ENCODE results near the gene PPTC7.
"Not testable (repeated sequence)": the region's sequence is repeated elsewhere in the genome, so short reads cannot be mapped to it uniquely, and the experiment has no call there.

Gene PPTC7

GRCh38 chr12:110613071-110613770 lies 30.1 kb upstream of the PPTC7 start:
- H3K36me3 ChIP-seq (replicated peaks in 1 of 2; ENCODE audit: control insufficient read depth in 2 of 2, insufficient read depth in 2 of 2, low read length in 2 of 2), result peaks cover 3 to 11% of the 10 kb centered on the region in 2 donors
- no peak overlapping the region for H2BK15ac ChIP-seq (ENCODE audit: low read length)
- peak overlapping the region; percentile 95 for H3K18ac ChIP-seq (ENCODE audit: low read length)
- no peaks in the 10 kb centered on the region for H3K27me3 ChIP-seq (ENCODE audit: control insufficient read depth in 3 of 3, insufficient read depth in 3 of 3, low read depth in 1 of 3, low read length in 3 of 3)
- H4K91ac ChIP-seq (ENCODE audit: low read depth, low read length, poor library complexity), result no peak overlapping the region
- no peak overlapping the region for H2BK5ac ChIP-seq (ENCODE audit: low read length)
- H3K14ac ChIP-seq (ENCODE audit: low read length), result no peak overlapping the region
- DNase-seq (ENCODE audit: low spot score), result no peak
- no peaks in the 10 kb centered on the region for H3K9me3 ChIP-seq (replicated peaks in 1 of 2; ENCODE audit: control insufficient read depth in 2 of 2, insufficient read depth in 1 of 2, low read depth in 1 of 2, low read length in 2 of 2)
- no peak overlapping the region for H4K8ac ChIP-seq (ENCODE audit: low read depth, low read length)
- no peak overlapping the region for H3K4ac ChIP-seq (ENCODE audit: low read length)
- H3K4me2 ChIP-seq (ENCODE audit: insufficient read depth, low read length, poor library complexity, severe bottlenecking), result no peak overlapping the region
- no peak overlapping the region for H2BK120ac ChIP-seq (ENCODE audit: low read depth, low read length)
- no peak overlapping the region for H3K27ac ChIP-seq (replicated peaks; ENCODE audit: low read length)
- H3K9ac ChIP-seq (ENCODE audit: low read depth, low read length, poor library complexity), result no peak overlapping the region
- no peak overlapping the region for H2BK12ac ChIP-seq (ENCODE audit: low read length)
- peak overlapping the region; percentile 80 to 86 for H3K4me3 ChIP-seq (ENCODE audit: low read length in 2 of 2)
- H3K79me1 ChIP-seq (ENCODE audit: low read depth, low read length), result no peaks in the 10 kb centered on the region
- H3K4me1 ChIP-seq (ENCODE audit: control insufficient read depth in 2 of 2, insufficient read depth in 1 of 2, low read depth in 1 of 2, low read length in 2 of 2), result peaks cover 2 to 3% of the 10 kb centered on the region in 2 donors
- H2AK5ac ChIP-seq (ENCODE audit: low read depth, low read length), result no peak overlapping the region
- WGBS, 2 donors (ENCODE audit: extremely low coverage in 2 of 2, insufficient read length in 2 of 2, insufficient replicate concordance in 1 of 2), result no CpG with 5 or more reads among the region's 23 CpGs
- peak overlapping the region; percentile 94 for H2AFZ ChIP-seq (ENCODE audit: low read length)
- H3K23ac ChIP-seq (ENCODE audit: low read depth, low read length, poor library complexity), result no peak overlapping the region

GRCh38 chr12:110606253-110606611 lies 23.1 kb upstream of the PPTC7 start:
- Histone ChIP-seq H3K4me3 (ENCODE audit: low read length in 2 of 2) (no peak overlapping the region), H2AFZ (ENCODE audit: low read length) (no peak overlapping the region), H2BK120ac (ENCODE audit: low read depth, low read length) (no peak overlapping the region), H3K9me3 (replicated peaks in 1 of 2; ENCODE audit: control insufficient read depth in 2 of 2, insufficient read depth in 1 of 2, low read depth in 1 of 2, low read length in 2 of 2) (no peaks in the 10 kb centered on the region), H3K4ac (ENCODE audit: low read length) (no peak overlapping the region), H3K18ac (ENCODE audit: low read length) (no peak overlapping the region), H3K4me1 (ENCODE audit: control insufficient read depth in 2 of 2, insufficient read depth in 1 of 2, low read depth in 1 of 2, low read length in 2 of 2) (no peaks in the 10 kb centered on the region), H3K14ac (ENCODE audit: low read length) (no peak overlapping the region), H4K8ac (ENCODE audit: low read depth, low read length) (no peak overlapping the region), H3K27ac (replicated peaks; ENCODE audit: low read length) (no peak overlapping the region), H2BK12ac (ENCODE audit: low read length) (no peak overlapping the region), H3K23ac (ENCODE audit: low read depth, low read length, poor library complexity) (no peak overlapping the region), H3K4me2 (ENCODE audit: insufficient read depth, low read length, poor library complexity, severe bottlenecking) (no peak overlapping the region), H3K36me3 (replicated peaks in 1 of 2; ENCODE audit: control insufficient read depth in 2 of 2, insufficient read depth in 2 of 2, low read length in 2 of 2) (no peaks in the 10 kb centered on the region), H3K27me3 (ENCODE audit: control insufficient read depth in 3 of 3, insufficient read depth in 3 of 3, low read depth in 1 of 3, low read length in 3 of 3) (no peaks in the 10 kb centered on the region), H3K79me1 (ENCODE audit: low read depth, low read length) (no peaks in the 10 kb centered on the region), H2BK15ac (ENCODE audit: low read length) (no peak overlapping the region), H4K91ac (ENCODE audit: low read depth, low read length, poor library complexity) (no peak overlapping the region), H3K9ac (ENCODE audit: low read depth, low read length, poor library complexity) (no peak overlapping the region), H2BK5ac (ENCODE audit: low read length) (no peak overlapping the region), H2AK5ac (ENCODE audit: low read depth, low read length) (no peak overlapping the region)
- DNase-seq (ENCODE audit: low spot score), result no peak
- WGBS, 2 donors (ENCODE audit: extremely low coverage in 2 of 2, insufficient read length in 2 of 2, insufficient replicate concordance in 1 of 2), result no CpG with 5 or more reads among the region's 8 CpGs

GRCh38 chr12:110602085-110602814 lies 19.1 kb upstream of the PPTC7 start:
- H3K14ac ChIP-seq (ENCODE audit: low read length); H2BK120ac ChIP-seq (ENCODE audit: low read depth, low read length); H3K27me3 ChIP-seq (ENCODE audit: control insufficient read depth in 3 of 3, insufficient read depth in 3 of 3, low read depth in 1 of 3, low read length in 3 of 3); H3K4me1 ChIP-seq (ENCODE audit: control insufficient read depth in 2 of 2, insufficient read depth in 1 of 2, low read depth in 1 of 2, low read length in 2 of 2); H2AFZ ChIP-seq (ENCODE audit: low read length); H3K27ac ChIP-seq (replicated peaks; ENCODE audit: low read length); H3K79me1 ChIP-seq (ENCODE audit: low read depth, low read length); H3K4ac ChIP-seq (ENCODE audit: low read length); H3K9ac ChIP-seq (ENCODE audit: low read depth, low read length, poor library complexity); H2BK12ac ChIP-seq (ENCODE audit: low read length); H3K4me3 ChIP-seq (ENCODE audit: low read length in 2 of 2); H3K23ac ChIP-seq (ENCODE audit: low read depth, low read length, poor library complexity); H2AK5ac ChIP-seq (ENCODE audit: low read depth, low read length); H4K91ac ChIP-seq (ENCODE audit: low read depth, low read length, poor library complexity); H3K4me2 ChIP-seq (ENCODE audit: insufficient read depth, low read length, poor library complexity, severe bottlenecking); H4K8ac ChIP-seq (ENCODE audit: low read depth, low read length); H3K36me3 ChIP-seq (replicated peaks in 1 of 2; ENCODE audit: control insufficient read depth in 2 of 2, insufficient read depth in 2 of 2, low read length in 2 of 2); H3K18ac ChIP-seq (ENCODE audit: low read length); H2BK15ac ChIP-seq (ENCODE audit: low read length); H2BK5ac ChIP-seq (ENCODE audit: low read length); H3K9me3 ChIP-seq (replicated peaks in 1 of 2; ENCODE audit: control insufficient read depth in 2 of 2, insufficient read depth in 1 of 2, low read depth in 1 of 2, low read length in 2 of 2): not testable (repeated sequence)
- no CpG with 5 or more reads among the region's 14 CpGs for WGBS, 2 donors (ENCODE audit: extremely low coverage in 2 of 2, insufficient read length in 2 of 2, insufficient replicate concordance in 1 of 2)
- DNase-seq (ENCODE audit: low spot score), result peak; percentile 31

- Histone ChIP-seq H3K27me3 (ENCODE audit: control insufficient read depth in 3 of 3, insufficient read depth in 3 of 3, low read depth in 1 of 3, low read length in 3 of 3) (no peaks in the 10 kb centered on the region), H2BK15ac (ENCODE audit: low read length) (no peak overlapping the region), H3K9ac (ENCODE audit: low read depth, low read length, poor library complexity) (no peak overlapping the region), H4K91ac (ENCODE audit: low read depth, low read length, poor library complexity) (no peak overlapping the region), H2BK120ac (ENCODE audit: low read depth, low read length) (no peak overlapping the region), H4K8ac (ENCODE audit: low read depth, low read length) (no peak overlapping the region), H3K14ac (ENCODE audit: low read length) (no peak overlapping the region), H3K23ac (ENCODE audit: low read depth, low read length, poor library complexity) (no peak overlapping the region), H3K79me1 (ENCODE audit: low read depth, low read length) (no peaks in the 10 kb centered on the region), H3K4me3 (ENCODE audit: low read length in 2 of 2) (no peak overlapping the region), H3K4me2 (ENCODE audit: insufficient read depth, low read length, poor library complexity, severe bottlenecking) (no peak overlapping the region), H2AK5ac (ENCODE audit: low read depth, low read length) (no peak overlapping the region), H3K4me1 (ENCODE audit: control insufficient read depth in 2 of 2, insufficient read depth in 1 of 2, low read depth in 1 of 2, low read length in 2 of 2) (no peaks in the 10 kb centered on the region), H3K27ac (replicated peaks; ENCODE audit: low read length) (no peak overlapping the region), H3K9me3 (replicated peaks in 1 of 2; ENCODE audit: control insufficient read depth in 2 of 2, insufficient read depth in 1 of 2, low read depth in 1 of 2, low read length in 2 of 2) (no peaks in the 10 kb centered on the region), H2AFZ (ENCODE audit: low read length) (no peak overlapping the region), H2BK12ac (ENCODE audit: low read length) (no peak overlapping the region), H3K18ac (ENCODE audit: low read length) (no peak overlapping the region), H3K4ac (ENCODE audit: low read length) (no peak overlapping the region), H3K36me3 (replicated peaks in 1 of 2; ENCODE audit: control insufficient read depth in 2 of 2, insufficient read depth in 2 of 2, low read length in 2 of 2) (no peaks in the 10 kb centered on the region), H2BK5ac (ENCODE audit: low read length) (no peak overlapping the region)
- DNase-seq (ENCODE audit: low spot score), result no peak
- WGBS, 2 donors (ENCODE audit: extremely low coverage in 2 of 2, insufficient read length in 2 of 2, insufficient replicate concordance in 1 of 2), result no CpG with 5 or more reads among the region's 4 CpGs
These were observed 17.1 kb upstream of the PPTC7 start for GRCh38 chr12:110600254-110600653.

Data from neuronal stem cell (in vitro differentiated cells).